Uterus (tissue), 4 donors: ENCODE results near the gene SPTAN1. TPM values are rescaled to one million over a fixed set of nuclear protein-coding genes. Genes with fewer than 3 reads are reported as not detected.
A peak's percentile ranks its signal among the peaks of the same experiment; 100 is the strongest.

Experiments
- DNase-seq, 2 donors: peaks; one replicate each; pipeline ENCODE4 v3.0.0-alpha.2; 2019 to 2020
- H3K27ac ChIP-seq, 2 donors: fragments of 200-600 bp; sonication (generic); 1 replicate in 1 of 2; 2 replicates in 1 of 2; pipeline ENCODE4 v1.5.1; 2016 to 2018
- H3K27me3 ChIP-seq, 2 donors: fragments of 200-600 bp; sonication (generic); one replicate each; pipeline ENCODE4 v1.5.1; 2018 to 2019; ENCODE audit warnings: control low read depth in 1 of 2
- H3K36me3 ChIP-seq, 2 donors: fragments of 200-600 bp; sonication (generic); one replicate each; pipeline ENCODE4 v1.5.1; 2019; ENCODE audit warnings: control low read depth in 1 of 2
- H3K4me1 ChIP-seq, 2 donors: fragments of 200-600 bp; sonication (generic); one replicate each; pipeline ENCODE4 v1.5.1; 2018 to 2019; ENCODE audit warnings: control low read depth in 1 of 2
- H3K4me3 ChIP-seq, 2 donors: fragments of 200-600 bp; sonication (generic); 1 replicate in 1 of 2; 2 replicates in 1 of 2; pipeline ENCODE4 v1.5.1; 2018 to 2019; ENCODE audit warnings: mild to moderate bottlenecking in 1 of 2
- H3K9me3 ChIP-seq, 2 donors: fragments of 200-600 bp; sonication (generic); one replicate each; pipeline ENCODE4 v1.5.1; 2019; ENCODE audit warnings: control low read depth in 1 of 2
- CTCF ChIP-seq, 4 experiments: fragments of 200-600 bp in 2 of 4; fragments of 450-650 bp in 2 of 4; sonication (generic) in 2 of 4; IDR thresholded peaks; one replicate each; pipeline ENCODE4 v1.5.1; 2016 to 2019; ENCODE audit warnings: antibody characterized with exemption in 4 of 4, mild to moderate bottlenecking in 2 of 4, moderate library complexity in 1 of 4
- POLR2A ChIP-seq, 2 donors: fragments of 450-650 bp; IDR thresholded peaks; one replicate each; pipeline ENCODE4 v1.6.1; 2016; ENCODE audit warnings: antibody characterized with exemption in 2 of 2, mild to moderate bottlenecking in 1 of 2, moderate library complexity in 1 of 2
- intact Hi-C: fragments of 100-400 bp; cut with DNase I; formaldehyde crosslinking; loops from one replicate; pipeline ENCODE4 v1.15.1; 2023; ENCODE audit warnings: low total_unique reads
- total RNA-seq, 4 donors: library from RNA; depleted of rRNA in 3 of 4; stranded (reverse); fragments of >200 nt in 3 of 4; gene quantifications; one replicate each; pipeline versions ENCODE4 v1.1.0 to v1.2.4, GENCODE V29; 2014 to 2023
- donor health status: DM: yes; HTN: yes; CAD: no.

Gene SPTAN1
- total RNA-seq, 4 donors from 2014 or later: 244 to 521 (median 335) TPM

- no peaks in the 10 kb centered on the region for H3K9me3 ChIP-seq
- intact Hi-C loops: no loop called here
- no peak for DNase-seq
- TF ChIP-seq CTCF (IDR thresholded peaks at IDR 0.05) (no peak), POLR2A (IDR thresholded peaks at IDR 0.05) (no peak)
- H3K27me3 ChIP-seq: no peaks in the 10 kb centered on the region
- H3K36me3 ChIP-seq: no peaks in the 10 kb centered on the region
- H3K4me3 ChIP-seq: no peak overlapping the region
- no peak overlapping the region for H3K27ac ChIP-seq
- H3K4me1 ChIP-seq: no peaks in the 10 kb centered on the region
Measured at GRCh38 chr9:128512820-128513219, 39.6 kb upstream of the SPTAN1 start.

GRCh38 chr9:128521956-128522355, 30.4 kb upstream of the SPTAN1 start:
- Histone ChIP-seq H3K27me3 (no peaks in the 10 kb centered on the region), H3K9me3 (no peaks in the 10 kb centered on the region), H3K4me3 (no peak overlapping the region), H3K36me3 (no peaks in the 10 kb centered on the region), H3K27ac (no peak overlapping the region), H3K4me1 (no peaks in the 10 kb centered on the region)
- intact Hi-C loops: no loop called here
- TF ChIP-seq POLR2A (IDR thresholded peaks at IDR 0.05) (no peak), CTCF (IDR thresholded peaks at IDR 0.05) (no peak)
- no peak for DNase-seq

GRCh38 chr9:128523199-128523925, 29.0 kb upstream of the SPTAN1 start:
- Histone ChIP-seq H3K27me3 (no peaks in the 10 kb centered on the region), H3K27ac (no peak overlapping the region), H3K36me3 (no peaks in the 10 kb centered on the region), H3K4me1 (no peaks in the 10 kb centered on the region), H3K9me3 (no peaks in the 10 kb centered on the region), H3K4me3 (no peak overlapping the region)
- intact Hi-C loops: no loop called here
- TF ChIP-seq CTCF (IDR thresholded peaks at IDR 0.05) (no peak), POLR2A (IDR thresholded peaks at IDR 0.05) (no peak)
- peak; percentile 24 to 40 for DNase-seq

- no peaks in the 10 kb centered on the region for H3K9me3 ChIP-seq
- no peaks in the 10 kb centered on the region for H3K36me3 ChIP-seq
Measured at GRCh38 chr9:128526720-128527119, 25.7 kb upstream of the SPTAN1 start.

More at GRCh38 chr9:128526720-128527119, 25.7 kb upstream of the SPTAN1 start:
- Histone ChIP-seq H3K4me1 (no peaks in the 10 kb centered on the region), H3K27ac (no peak overlapping the region), H3K27me3 (no peaks in the 10 kb centered on the region), H3K4me3 (no peak overlapping the region)
- no peak for DNase-seq
- intact Hi-C loops: no loop called here
- TF ChIP-seq CTCF (IDR thresholded peaks at IDR 0.05): no peak
- no peak for TF ChIP-seq POLR2A (IDR thresholded peaks at IDR 0.05)
